IPS-NIHi7 (cell line): ENCODE results near the gene VASP.

Source experiments
- DNase-seq: peaks from one replicate; pipeline ENCODE4 v3.0.0; 2012; ENCODE audit warnings: mixed read lengths; ENCODE audit errors: extremely low spot score

The VASP gene

DNA sequence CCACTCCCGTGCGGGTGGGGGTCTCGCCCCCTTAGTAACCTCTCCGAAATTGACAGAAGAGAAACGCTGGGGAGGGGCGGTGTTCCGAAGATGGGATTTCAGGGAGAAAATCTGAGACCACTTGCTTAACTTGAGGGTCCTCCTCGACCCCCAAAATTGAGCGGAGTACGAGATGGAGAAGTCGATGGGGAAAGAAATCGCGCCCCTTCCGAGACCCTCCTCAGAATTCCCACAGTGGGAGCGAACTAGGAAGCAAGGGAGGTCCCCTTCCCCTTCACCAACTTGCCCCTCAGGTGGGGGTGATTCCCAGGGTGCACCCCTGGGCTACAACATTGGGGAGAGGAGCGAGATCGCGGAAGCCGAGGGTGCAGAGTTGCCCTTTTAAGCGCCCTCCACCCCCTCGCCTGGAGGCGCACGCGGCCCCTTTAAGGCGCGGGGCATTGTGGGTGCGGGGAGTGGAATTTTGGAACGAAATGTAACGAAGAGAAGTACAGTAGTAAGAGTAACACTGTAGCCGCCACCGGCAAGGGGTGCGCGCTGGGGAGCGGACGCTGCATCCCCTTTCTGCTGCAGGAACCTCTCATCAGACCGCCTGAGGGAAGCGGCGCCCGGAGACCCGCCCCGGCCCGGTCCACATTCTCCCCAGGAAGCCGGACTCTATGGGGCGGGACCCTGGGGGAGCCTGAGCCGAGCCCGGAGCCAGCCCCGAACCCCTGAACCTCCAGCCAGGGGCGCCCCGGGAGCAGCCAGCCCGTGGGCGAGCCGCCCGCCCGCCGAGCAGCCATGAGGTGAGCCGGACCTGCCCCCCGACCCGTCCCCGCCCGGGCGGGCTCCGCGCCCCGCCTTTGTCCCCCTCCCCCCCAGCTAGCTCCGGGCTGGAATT lies at the start of gene VASP:
Gene VASP, plus strand, starts transcription at position 491 of the 883 bp plus-strand sequence. Its CDS starts 293 bp downstream, at position 784.
- DNase-seq = peak; percentile 64

DNA sequence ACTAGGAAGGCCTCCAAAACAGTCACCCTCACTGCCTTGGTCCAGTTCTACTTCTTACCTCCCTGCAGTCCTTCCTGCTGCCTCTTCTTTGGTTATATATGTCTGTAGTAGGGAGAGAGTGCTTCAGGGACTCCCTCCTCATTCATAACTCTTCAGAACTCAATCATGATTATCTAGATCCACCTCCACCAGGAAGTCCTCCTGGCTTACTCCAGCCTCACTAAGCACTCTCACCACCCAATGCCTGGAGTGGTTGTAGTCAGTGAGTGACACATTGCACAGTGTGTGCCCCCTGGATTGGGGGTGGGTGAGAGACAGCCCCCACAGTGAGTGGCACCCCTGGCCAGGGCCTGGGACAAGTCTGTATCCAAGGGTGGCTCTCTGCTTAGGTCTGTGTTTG lies 49.5 kb upstream of the VASP start:
- no peak for DNase-seq

DNA sequence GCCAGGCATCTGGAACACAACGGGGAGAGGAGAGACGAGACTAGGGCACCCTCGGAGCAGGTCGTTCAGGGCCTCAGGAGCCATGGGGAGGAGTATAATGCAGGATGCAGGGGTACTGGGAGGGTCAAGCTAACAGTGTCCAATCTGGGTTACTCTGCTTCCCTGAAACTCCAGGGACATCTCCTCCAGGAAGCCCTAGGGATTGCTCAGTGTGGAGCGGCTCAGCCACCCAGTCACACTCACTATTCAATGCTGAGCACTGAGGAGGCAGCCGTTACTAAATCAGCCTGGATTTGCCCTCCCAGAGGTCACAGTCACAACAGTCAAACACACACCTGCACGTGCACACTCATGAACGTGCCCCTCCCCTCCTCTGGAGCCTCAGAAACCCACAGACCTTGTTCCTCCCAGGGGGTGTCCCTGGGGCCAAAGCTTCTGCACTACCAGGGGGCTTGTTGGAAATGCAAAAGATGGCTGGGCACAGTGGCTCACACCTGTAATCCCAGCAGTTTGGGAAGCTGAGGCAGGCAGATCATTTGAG lies 46.4 kb upstream of the VASP start:
- DNase-seq = no peak

DNA sequence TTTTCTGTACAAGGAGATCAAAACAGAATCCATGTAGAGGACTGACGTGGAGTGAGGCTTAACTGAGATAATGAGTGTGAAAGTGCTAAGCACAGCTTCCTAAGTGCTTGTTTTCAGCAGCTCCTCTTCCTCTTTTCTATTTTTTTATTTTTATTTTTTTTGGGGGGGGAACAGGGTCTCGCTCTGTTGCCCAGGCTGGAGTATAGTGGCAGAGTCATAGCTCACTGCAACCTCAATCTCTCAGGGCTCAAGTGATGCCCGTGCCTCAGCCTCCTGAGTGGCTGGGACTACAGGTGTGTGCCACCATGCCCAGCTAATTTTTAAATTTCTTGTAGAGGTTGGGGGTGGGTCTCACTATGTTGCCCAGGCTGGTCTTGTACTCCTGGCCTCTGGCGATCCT lies 45.1 kb upstream of the VASP start:
- no peak for DNase-seq

DNA sequence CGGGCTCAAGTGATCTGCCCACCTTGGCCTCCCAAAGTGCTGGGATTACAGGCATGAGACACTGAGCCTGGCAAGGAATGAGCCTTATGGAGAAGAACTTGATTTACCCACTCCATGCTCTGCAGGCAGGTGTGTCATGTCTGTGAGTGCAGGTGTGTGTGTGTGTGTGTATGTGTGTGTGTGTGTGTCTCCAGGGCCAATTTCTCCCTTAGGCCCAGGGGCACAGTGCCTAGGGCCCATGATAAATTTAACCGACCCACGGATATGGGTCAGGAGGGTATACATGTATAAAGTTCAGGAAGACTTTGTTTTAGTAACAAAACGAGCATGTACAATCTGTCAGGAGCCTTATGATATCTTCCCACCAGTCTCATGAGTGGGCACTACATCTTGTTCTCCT lies 44.0 kb upstream of the VASP start:
- DNase-seq = no peak

DNA sequence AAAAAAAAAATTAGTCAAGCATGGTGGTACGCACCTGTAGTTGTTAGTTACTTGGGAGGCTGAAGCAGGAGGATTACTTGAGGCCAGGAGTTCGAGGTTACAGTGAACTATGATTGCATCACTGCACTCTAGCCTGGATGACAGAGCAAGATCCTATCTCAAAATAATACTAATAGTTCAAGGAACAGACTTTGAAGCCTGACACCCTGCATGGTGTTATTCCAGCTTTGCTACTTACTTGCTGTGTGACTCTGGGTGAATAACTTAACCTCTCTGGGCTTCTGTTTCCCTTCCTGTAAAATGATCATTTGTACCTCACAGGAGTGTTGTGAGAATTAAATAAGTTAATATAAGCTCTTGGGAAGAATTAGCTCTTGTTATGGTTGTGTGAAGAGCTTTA lies 43.0 kb upstream of the VASP start:
- no peak for DNase-seq

DNA sequence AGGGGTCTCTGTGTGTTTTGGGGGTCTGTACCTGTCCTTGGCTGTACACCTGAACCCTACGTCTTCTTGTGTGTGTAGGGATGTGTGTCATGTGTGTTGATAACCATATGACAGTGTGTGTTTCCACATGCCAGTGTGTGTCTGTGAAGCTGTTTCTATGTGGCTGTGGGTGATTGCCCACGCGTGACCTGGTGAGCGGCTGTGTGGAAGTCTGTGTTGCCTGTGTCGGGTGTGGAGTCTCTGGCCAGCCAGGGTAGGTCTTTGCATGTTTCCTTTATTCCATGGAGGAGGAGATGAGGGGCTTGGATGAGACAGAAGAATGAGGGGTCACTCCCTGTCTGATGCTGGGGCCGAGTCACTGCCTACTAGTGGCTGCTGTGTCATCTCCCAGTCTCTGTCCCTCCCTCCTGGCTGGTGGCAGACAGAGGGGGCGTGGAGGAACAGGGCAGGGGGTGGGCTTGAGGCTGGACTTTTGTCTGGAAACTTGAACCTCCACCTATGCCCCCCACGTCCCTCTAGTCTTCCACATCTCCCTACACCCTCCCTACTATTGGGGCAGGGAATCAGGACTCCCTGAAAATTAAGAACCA lies 42.3 kb upstream of the VASP start:
- no peak for DNase-seq

DNA sequence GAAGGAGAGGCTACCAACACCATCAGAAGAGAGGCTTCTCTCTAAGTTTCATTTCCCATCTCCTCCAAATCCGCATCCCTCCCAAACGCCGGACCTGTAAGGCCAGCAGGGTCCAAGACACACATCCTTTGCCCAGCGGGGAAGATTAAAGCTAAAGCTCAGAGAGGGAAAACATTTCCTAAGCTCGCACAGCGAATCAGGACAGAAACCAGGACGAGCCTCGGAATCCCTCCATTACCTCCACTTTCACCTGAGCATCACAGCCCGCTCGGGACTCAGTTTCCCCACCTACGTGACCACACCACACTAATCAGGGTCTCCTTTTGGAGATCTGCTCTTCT lies 40.2 kb upstream of the VASP start:
- no peak for DNase-seq

DNA sequence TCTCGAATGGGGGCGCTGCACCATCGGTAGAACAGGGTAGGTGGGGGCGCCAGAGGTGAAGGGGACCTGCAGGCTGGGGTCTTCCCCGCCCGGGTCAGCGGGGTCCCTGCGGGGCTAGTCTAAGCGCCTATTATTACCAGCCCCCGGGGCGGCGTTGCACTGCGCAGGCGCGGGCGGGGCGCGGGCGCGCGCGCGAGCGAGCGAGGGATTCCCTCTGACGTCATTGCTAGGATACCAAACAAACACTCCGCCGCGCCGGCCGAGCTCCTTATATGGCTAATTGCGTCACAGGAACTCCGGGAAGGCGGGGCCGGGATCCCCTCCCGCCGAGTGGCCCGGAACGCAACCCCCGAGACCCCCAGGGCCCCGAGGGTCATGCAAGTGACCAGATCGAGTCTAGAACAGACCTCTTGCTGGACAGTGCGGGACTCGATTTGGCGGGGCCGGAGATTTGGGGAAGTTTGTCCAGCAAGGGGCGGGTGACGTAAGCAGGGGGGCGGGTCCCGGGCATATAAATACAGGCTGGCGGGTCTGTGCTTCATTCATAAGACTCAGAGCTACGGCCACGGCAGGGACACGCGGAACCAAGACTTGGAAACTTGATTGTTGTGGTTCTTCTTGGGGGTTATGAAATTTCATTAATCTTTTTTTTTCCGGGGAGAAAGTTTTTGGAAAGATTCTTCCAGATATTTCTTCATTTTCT lies 39.7 kb upstream of the VASP start, which contains the start of gene FOSB:
Gene FOSB, plus strand, starts transcription at position 541 of the 703 bp plus-strand sequence. CDS start 591 bp downstream, outside the sequence.
- peak; percentile 86 for DNase-seq

DNA sequence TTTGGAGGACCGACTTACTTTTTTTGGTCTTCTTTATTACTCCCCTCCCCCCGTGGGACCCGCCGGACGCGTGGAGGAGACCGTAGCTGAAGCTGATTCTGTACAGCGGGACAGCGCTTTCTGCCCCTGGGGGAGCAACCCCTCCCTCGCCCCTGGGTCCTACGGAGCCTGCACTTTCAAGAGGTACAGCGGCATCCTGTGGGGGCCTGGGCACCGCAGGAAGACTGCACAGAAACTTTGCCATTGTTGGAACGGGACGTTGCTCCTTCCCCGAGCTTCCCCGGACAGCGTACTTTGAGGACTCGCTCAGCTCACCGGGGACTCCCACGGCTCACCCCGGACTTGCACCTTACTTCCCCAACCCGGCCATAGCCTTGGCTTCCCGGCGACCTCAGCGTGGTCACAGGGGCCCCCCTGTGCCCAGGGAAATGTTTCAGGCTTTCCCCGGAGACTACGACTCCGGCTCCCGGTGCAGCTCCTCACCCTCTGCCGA lies 39.1 kb upstream of the VASP start:
- DNase-seq = no peak

DNA sequence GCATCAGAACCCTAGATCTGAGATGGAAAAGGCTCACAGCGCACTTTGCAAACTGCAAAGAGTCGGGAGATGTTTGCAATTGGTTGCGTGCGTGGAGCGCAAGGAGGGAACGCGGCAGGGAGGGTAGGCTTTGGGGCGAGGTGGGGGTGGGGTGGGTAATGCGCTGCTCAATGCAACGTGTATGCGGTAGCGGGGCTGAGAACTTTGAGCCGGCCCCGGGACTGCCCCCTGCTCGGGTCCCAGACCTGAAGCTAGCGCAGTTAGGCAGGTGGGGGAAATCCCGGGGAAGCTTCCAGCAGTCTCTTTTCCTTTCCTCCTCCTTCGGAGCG lies 38.5 kb upstream of the VASP start:
- no peak for DNase-seq

DNA sequence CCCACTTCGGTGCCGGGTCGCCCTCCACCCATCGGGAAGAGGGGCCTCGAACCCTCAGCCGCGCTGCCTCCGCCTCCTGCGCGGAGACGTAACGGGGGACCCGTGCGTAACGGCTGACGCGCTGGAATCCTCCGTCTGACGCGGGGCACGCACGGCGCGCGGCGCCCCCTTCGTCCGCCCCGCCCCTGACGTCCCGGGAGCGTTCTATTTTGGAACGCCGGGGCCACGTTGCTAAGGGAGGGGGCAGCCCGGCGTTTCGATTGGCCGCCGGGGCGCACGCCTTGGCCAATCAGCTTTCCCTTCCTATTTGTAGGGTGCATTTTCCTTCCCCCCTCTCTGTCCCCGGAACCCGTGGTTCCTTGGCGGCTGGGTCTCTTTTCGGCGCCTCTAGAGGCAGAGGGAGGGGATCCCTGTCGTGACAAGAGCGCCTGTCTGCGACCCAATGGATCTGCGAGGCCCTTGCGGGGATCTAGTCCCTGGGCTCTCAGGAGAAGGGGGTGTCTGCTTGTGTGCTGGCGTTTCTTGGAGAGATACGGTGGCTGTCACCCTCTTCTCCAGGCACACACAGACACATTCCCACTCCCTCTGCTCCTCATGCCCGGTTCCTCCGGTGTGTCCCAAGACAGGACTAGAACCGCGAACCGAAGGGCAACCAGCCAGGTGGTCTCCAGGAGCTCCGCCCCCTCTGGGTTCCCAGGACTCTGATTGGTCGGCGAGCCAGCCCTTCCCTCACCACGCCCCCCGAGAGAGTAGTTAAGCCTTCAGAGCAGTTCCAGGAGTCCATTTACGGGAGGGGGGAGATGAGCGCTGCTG lies 37.9 kb upstream of the VASP start:
- peak; percentile 86 for DNase-seq

DNA sequence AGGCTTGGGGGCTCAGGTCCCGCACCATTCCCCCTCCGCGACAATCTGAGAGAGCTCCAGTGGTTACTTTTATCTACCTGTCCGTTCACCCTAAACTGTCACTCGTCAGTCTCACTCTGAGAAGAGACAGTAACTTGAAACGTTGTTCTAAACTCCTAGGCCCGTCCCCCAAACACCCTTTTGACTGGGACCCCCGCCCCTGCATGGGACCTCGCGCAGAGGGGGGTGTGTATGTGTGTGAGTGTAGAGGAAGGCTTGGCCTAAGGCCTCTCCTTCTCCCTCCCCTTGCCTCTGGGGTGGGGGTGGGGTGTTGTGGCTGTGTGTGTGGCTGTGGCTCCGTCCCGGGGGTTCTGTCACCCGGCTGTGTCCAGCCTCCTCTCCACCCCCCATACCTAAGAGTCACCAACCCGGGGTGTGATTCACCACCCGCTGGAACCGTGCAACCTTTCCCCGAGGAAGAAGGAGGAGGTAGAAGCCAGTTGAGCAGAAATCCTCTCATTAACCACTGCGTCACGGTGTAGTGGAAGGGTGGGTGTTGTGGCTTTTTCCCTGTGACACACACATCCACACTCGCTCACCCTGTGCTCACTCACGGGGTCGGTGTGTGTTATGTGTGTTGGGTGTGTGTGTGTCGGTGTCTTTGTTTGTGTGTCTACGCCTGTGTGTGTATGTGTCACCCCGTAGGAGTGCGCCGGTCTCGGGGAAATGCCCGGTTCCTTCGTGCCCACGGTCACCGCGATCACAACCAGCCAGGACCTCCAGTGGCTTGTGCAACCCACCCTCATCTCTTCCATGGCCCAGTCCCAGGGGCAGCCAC lies 37.1 kb upstream of the VASP start:
- DNase-seq = no peak

DNA sequence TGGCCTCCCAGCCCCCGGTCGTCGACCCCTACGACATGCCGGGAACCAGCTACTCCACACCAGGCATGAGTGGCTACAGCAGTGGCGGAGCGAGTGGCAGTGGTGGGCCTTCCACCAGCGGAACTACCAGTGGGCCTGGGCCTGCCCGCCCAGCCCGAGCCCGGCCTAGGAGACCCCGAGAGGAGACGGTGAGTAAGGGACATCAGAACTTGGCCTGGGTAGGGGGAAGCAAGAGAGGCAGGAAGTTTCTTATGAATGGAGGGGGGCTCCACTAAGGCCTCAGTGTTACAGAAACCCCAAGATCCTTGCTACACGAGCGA lies 36.6 kb upstream of the VASP start:
- no peak for DNase-seq

DNA sequence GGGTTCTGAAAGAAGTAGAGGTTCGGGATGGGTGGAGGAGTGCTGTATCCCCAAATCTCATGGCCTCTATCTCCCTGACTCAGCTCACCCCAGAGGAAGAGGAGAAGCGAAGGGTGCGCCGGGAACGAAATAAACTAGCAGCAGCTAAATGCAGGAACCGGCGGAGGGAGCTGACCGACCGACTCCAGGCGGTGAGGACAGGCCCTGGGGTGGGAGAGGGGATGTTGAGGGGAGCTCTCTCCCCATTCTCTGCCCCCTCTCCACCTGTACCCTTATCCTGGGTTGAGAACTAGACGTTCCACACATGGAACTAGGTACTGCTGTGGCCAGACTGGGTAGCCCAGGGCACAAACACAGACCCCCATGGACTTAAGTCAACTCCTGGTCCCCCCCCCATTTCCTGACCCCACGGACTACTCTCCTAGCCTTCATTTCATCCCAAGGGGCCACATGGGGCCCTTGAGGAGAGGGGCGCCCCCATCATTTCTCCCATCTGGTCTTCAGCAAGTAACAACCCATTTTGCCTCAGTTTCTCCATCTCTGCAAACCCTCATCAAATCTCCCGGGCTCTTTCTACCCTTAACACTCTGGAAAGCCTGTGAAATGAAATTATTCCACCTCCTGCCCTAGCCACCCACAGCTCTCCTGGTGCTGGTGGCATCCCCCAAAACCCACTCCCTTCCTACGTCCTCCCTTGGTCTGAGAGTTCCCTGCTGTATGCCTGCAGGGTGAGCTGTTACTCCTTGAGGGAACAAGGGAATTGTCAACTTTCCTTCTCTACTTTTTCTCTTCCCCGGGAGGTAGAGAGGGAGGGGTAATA lies 36.0 kb upstream of the VASP start:
- no peak for DNase-seq

DNA sequence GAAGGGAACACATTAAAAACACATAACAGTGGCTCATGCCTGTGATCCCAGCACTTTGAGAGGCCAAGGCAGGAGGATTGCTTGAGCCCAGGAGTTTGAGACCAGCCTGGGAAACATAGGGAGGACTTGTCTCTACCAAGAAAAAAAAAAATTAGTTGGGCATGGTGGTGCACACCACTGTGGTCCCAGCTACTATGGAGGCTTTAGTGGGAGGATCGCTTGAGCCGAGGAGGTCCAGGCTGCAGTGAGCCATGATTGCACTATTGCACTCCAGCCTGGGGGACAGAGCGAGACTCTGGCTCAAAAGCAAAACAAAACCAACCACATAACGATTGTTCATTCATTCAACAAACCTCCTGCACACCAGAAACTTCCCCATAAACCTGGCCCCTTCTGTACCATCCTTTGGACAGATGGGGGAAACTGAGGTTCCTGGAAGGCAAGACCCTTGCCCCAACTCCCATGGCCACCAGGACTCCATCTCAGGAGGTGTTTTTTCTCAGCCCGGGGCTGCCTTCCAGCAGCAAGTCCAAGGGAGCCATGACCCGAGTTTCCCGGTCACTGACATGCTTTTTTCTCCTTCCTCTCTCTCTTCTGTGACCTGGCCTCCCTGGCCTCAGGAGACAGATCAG lies 35.2 kb upstream of the VASP start:
- no peak for DNase-seq

DNA sequence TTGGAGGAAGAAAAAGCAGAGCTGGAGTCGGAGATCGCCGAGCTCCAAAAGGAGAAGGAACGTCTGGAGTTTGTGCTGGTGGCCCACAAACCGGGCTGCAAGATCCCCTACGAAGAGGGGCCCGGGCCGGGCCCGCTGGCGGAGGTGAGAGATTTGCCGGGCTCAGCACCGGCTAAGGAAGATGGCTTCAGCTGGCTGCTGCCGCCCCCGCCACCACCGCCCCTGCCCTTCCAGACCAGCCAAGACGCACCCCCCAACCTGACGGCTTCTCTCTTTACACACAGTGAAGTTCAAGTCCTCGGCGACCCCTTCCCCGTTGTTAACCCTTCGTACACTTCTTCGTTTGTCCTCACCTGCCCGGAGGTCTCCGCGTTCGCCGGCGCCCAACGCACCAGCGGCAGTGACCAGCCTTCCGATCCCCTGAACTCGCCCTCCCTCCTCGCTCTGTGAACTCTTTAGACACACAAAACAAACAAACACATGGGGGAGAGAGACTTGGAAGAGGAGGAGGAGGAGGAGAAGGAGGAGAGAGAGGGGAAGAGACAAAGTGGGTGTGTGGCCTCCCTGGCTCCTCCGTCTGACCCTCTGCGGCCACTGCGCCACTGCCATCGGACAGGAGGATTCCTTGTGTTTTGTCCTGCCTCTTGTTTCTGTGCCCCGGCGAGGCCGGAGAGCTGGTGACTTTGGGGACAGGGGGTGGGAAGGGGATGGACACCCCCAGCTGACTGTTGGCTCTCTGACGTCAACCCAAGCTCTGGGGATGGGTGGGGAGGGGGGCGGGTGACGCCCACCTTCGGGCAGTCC lies 34.5 kb upstream of the VASP start:
- DNase-seq = no peak

DNA sequence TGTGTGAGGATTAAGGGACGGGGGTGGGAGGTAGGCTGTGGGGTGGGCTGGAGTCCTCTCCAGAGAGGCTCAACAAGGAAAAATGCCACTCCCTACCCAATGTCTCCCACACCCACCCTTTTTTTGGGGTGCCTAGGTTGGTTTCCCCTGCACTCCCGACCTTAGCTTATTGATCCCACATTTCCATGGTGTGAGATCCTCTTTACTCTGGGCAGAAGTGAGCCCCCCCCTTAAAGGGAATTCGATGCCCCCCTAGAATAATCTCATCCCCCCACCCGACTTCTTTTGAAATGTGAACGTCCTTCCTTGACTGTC lies 34.0 kb upstream of the VASP start:
- no peak for DNase-seq
